Right lobe of liver (tissue), 4 donors: Measurements from ENCODE around the gene ORC4.

Experiments used
- POLR2A ChIP-seq: fragments of 450-650 bp; IDR thresholded peaks from one replicate; pipeline ENCODE4 v1.6.1; 2017; ENCODE audit warnings: antibody characterized with exemption, mild to moderate bottlenecking
- TF ChIP-seq, protein P1 (sequence below), 4 donors: fragments of 200-600 bp in 3 of 4; fragments of 450-650 bp in 1 of 4; IDR thresholded peaks; one replicate each; pipeline versions ENCODE4 v1.5.1 to v1.8.0; 2016 to 2022; ENCODE audit warnings: antibody characterized with exemption in 4 of 4, mild to moderate bottlenecking in 2 of 4
- donor health status: DM: no; HTN: no; CAD: no.
- donor health status: DM: no; HTN: no; CAD: no.
- donor health status: DM: no; HTN: yes; CAD: no.

DNA sequence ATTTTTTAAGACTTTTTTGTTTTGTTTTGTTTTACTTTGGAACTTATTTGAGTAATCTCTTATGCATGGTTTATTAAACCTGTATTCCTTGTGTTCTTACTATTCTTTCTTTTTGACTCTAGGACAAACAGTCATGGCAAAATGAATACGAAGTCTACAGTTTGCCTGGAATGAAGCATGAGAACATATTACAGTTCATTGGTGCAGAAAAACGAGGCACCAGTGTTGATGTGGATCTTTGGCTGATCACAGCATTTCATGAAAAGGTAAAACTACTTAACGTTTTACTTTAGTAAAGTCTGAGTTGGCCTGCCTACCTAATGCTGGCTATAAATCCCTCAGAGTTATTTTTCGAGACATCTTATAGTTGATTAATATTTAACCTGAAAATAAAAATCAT is 103.4 kb downstream of the ORC4 start:
- TF ChIP-seq POLR2A: no peak
- TF ChIP-seq, protein P1, sequence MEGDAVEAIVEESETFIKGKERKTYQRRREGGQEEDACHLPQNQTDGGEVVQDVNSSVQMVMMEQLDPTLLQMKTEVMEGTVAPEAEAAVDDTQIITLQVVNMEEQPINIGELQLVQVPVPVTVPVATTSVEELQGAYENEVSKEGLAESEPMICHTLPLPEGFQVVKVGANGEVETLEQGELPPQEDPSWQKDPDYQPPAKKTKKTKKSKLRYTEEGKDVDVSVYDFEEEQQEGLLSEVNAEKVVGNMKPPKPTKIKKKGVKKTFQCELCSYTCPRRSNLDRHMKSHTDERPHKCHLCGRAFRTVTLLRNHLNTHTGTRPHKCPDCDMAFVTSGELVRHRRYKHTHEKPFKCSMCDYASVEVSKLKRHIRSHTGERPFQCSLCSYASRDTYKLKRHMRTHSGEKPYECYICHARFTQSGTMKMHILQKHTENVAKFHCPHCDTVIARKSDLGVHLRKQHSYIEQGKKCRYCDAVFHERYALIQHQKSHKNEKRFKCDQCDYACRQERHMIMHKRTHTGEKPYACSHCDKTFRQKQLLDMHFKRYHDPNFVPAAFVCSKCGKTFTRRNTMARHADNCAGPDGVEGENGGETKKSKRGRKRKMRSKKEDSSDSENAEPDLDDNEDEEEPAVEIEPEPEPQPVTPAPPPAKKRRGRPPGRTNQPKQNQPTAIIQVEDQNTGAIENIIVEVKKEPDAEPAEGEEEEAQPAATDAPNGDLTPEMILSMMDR (IDR thresholded peaks at IDR 0.05): no peak
